ENCODE results near the gene THSD1.

DNA sequence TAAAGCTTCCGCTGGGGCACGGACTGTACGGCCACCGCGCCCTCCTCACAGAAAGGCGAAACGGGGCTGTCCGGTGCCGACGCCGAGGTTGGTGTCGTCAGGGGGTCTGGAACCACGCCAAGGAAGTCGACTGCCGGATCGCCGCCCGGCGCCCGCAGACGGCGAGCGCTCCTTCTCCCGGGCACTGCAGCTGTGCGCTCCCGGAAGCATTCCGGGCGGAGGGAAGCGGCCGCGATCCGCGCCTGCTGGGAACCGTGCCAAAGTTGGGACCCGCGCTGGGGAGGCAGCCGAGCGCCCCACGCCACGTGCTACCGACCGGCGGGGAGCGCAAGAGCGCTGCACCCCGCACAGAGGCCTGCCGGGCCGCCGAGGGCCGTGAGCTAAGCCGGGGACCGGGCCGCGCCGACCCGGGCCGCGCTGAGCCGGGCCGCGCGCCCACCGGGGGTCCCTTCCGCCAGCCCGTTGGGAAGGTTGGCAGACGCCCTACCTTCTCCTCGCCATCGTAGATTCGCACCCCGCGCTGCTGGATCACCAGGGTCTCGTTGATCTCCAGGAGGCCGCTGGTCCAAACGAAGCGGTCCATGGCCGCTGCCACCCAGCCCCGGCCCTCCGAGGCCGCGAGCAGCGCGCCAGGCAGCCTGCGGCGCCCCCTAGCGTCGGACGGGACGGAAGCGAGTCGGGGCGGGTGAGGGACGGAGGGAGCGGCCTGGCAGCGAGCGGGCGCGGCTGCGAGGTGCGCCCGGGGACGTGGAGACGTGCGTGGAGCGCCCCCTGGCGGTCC lies 44.2 kb upstream of the THSD1 start, which contains the start of gene VPS36:
- TF ChIP-seq, protein P1, sequence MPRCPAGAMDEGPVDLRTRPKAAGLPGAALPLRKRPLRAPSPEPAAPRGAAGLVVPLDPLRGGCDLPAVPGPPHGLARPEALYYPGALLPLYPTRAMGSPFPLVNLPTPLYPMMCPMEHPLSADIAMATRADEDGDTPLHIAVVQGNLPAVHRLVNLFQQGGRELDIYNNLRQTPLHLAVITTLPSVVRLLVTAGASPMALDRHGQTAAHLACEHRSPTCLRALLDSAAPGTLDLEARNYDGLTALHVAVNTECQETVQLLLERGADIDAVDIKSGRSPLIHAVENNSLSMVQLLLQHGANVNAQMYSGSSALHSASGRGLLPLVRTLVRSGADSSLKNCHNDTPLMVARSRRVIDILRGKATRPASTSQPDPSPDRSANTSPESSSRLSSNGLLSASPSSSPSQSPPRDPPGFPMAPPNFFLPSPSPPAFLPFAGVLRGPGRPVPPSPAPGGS (IDR thresholded peaks at IDR 0.05) = 0 out of 3 replicates have a peak, but pooled peaks have one; percentile 55
- TF ChIP-seq TFCP2L1 (CRISPR knock-in tag; IDR thresholded peaks at IDR 0.05) = no peak
- TF ChIP-seq RNF2 (IDR thresholded peaks at IDR 0.05; ENCODE audit: borderline replicate concordance, low read depth) = no peak
- peak; percentile 94 for TF ChIP-seq SMC3 (IDR thresholded peaks at IDR 0.05)
- TF ChIP-seq, protein P2, sequence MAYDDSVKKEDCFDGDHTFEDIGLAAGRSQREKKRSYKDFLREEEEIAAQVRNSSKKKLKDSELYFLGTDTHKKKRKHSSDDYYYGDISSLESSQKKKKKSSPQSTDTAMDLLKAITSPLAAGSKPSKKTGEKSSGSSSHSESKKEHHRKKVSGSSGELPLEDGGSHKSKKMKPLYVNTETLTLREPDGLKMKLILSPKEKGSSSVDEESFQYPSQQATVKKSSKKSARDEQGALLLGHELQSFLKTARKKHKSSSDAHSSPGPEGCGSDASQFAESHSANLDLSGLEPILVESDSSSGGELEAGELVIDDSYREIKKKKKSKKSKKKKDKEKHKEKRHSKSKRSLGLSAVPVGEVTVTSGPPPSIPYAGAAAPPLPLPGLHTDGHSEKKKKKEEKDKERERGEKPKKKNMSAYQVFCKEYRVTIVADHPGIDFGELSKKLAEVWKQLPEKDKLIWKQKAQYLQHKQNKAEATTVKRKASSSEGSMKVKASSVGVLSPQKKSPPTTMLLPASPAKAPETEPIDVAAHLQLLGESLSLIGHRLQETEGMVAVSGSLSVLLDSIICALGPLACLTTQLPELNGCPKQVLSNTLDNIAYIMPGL (CRISPR knock-in tag; IDR thresholded peaks at IDR 0.05; ENCODE audit: borderline replicate concordance) = peak; percentile 93; the same call in 1 of the 2 replicates
- TF ChIP-seq, protein P3, sequence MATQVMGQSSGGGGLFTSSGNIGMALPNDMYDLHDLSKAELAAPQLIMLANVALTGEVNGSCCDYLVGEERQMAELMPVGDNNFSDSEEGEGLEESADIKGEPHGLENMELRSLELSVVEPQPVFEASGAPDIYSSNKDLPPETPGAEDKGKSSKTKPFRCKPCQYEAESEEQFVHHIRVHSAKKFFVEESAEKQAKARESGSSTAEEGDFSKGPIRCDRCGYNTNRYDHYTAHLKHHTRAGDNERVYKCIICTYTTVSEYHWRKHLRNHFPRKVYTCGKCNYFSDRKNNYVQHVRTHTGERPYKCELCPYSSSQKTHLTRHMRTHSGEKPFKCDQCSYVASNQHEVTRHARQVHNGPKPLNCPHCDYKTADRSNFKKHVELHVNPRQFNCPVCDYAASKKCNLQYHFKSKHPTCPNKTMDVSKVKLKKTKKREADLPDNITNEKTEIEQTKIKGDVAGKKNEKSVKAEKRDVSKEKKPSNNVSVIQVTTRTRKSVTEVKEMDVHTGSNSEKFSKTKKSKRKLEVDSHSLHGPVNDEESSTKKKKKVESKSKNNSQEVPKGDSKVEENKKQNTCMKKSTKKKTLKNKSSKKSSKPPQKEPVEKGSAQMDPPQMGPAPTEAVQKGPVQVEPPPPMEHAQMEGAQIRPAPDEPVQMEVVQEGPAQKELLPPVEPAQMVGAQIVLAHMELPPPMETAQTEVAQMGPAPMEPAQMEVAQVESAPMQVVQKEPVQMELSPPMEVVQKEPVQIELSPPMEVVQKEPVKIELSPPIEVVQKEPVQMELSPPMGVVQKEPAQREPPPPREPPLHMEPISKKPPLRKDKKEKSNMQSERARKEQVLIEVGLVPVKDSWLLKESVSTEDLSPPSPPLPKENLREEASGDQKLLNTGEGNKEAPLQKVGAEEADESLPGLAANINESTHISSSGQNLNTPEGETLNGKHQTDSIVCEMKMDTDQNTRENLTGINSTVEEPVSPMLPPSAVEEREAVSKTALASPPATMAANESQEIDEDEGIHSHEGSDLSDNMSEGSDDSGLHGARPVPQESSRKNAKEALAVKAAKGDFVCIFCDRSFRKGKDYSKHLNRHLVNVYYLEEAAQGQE (IDR thresholded peaks at IDR 0.05) = no peak
- peak; percentile 81 to 94 for TF ChIP-seq RAD21 (conservative IDR thresholded peaks at IDR 0.05 in 1 of 2, IDR thresholded peaks at IDR 0.05 in 1 of 2)
- TF ChIP-seq, protein P4, sequence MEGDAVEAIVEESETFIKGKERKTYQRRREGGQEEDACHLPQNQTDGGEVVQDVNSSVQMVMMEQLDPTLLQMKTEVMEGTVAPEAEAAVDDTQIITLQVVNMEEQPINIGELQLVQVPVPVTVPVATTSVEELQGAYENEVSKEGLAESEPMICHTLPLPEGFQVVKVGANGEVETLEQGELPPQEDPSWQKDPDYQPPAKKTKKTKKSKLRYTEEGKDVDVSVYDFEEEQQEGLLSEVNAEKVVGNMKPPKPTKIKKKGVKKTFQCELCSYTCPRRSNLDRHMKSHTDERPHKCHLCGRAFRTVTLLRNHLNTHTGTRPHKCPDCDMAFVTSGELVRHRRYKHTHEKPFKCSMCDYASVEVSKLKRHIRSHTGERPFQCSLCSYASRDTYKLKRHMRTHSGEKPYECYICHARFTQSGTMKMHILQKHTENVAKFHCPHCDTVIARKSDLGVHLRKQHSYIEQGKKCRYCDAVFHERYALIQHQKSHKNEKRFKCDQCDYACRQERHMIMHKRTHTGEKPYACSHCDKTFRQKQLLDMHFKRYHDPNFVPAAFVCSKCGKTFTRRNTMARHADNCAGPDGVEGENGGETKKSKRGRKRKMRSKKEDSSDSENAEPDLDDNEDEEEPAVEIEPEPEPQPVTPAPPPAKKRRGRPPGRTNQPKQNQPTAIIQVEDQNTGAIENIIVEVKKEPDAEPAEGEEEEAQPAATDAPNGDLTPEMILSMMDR (IDR thresholded peaks at IDR 0.05) = peak; percentile 93
- TF ChIP-seq, protein P5, sequence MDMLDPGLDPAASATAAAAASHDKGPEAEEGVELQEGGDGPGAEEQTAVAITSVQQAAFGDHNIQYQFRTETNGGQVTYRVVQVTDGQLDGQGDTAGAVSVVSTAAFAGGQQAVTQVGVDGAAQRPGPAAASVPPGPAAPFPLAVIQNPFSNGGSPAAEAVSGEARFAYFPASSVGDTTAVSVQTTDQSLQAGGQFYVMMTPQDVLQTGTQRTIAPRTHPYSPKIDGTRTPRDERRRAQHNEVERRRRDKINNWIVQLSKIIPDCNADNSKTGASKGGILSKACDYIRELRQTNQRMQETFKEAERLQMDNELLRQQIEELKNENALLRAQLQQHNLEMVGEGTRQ (IDR thresholded peaks at IDR 0.05) = no peak

Measured in A549 (cell line).